IMR-90 (cell line): ENCODE results near the gene RHOT2. TPM values are rescaled to one million over a fixed set of nuclear protein-coding genes. Genes with fewer than 3 reads are reported as not detected.

Source experiments
- ATAC-seq: fragments of 200-7000 bp; cut with Tn5 transposase; 2 replicates; pipeline ENCODE4 v1.9.1; 2020; ENCODE audit warnings: low read depth, mild to moderate bottlenecking, moderate library complexity
- BruUV-seq: library from RNA; stranded (reverse); fragments of 400-500 nt; replicated peaks from 2 replicates; lab custom pipeline; 2021; lab: Mats Ljungman, UMichigan
- CTCF ChIA-PET: fragments of 300-600 bp; formaldehyde crosslinking; extraction: SDS; loops from one replicate; lab custom pipeline; 2021; ENCODE audit warnings: antibody characterized with exemption; lab: Yijun Ruan, JAX
- POLR2A ChIA-PET: fragments of 300-600 bp; sonication (Branson Sonifier 250); formaldehyde crosslinking; loops from one replicate; lab custom pipeline; 2022; ENCODE audit warnings: antibody characterized with exemption; ENCODE audit not compliant: unreplicated experiment; lab: Charles Lee
- DNase-seq: peaks from one replicate; pipeline ENCODE4 v3.0.0; 2013
- H2AFZ ChIP-seq: replicated peaks from 2 replicates; pipeline ENCODE3; 2013; ENCODE audit warnings: low read length, mild to moderate bottlenecking; ENCODE audit not compliant: poor library complexity
- H2AK5ac ChIP-seq: 2 replicates; pipeline ENCODE4 v1.6.1; 2013; ENCODE audit warnings: low read depth, low read length, inconsistent platforms
- H2AK9ac ChIP-seq: replicated peaks from 2 replicates; pipeline ENCODE3; 2013; ENCODE audit warnings: mild to moderate bottlenecking, low read depth, low read length, moderate library complexity; ENCODE audit not compliant: poor library complexity
- H2BK120ac ChIP-seq: 2 replicates; pipeline ENCODE4 v1.6.1; 2013; ENCODE audit warnings: low read depth, low read length, inconsistent platforms
- H2BK15ac ChIP-seq: 3 replicates; pipeline ENCODE4 v1.6.1; 2013; ENCODE audit warnings: low read depth, low read length, inconsistent platforms
- H2BK20ac ChIP-seq: 2 replicates; pipeline ENCODE4 v1.6.1; 2013; ENCODE audit warnings: low read depth, mild to moderate bottlenecking, inconsistent platforms, low read length, moderate library complexity
- H2BK5ac ChIP-seq: 2 replicates; pipeline ENCODE4 v1.6.1; 2013; ENCODE audit warnings: mild to moderate bottlenecking, low read depth, low read length, inconsistent platforms; ENCODE audit not compliant: poor library complexity, severe bottlenecking
- H3K14ac ChIP-seq: replicated peaks from 2 replicates; pipeline ENCODE4 v1.6.1; 2013; ENCODE audit warnings: low read depth, low read length, inconsistent platforms
- H3K18ac ChIP-seq: 2 replicates; pipeline ENCODE4 v1.6.1; 2013; ENCODE audit warnings: low read depth, low read length, control low read depth
- H3K23ac ChIP-seq: 2 replicates; pipeline ENCODE4 v1.6.1; 2013; ENCODE audit warnings: low read depth, low read length, inconsistent platforms
- H3K27ac ChIP-seq: 2 replicates; pipeline ENCODE4 v1.5.1; 2013; ENCODE audit warnings: mild to moderate bottlenecking, control low read depth, low read length; ENCODE audit not compliant: insufficient read depth
- H3K27me3 ChIP-seq: 2 replicates; pipeline ENCODE4 v1.6.1; 2013; ENCODE audit warnings: low read length; ENCODE audit not compliant: control insufficient read depth, insufficient read depth
- H3K36me3 ChIP-seq: 2 replicates; pipeline ENCODE4 v1.6.1; 2013; ENCODE audit warnings: low read length, mixed read lengths; ENCODE audit not compliant: control insufficient read depth, insufficient read depth
- H3K4ac ChIP-seq: 2 replicates; pipeline ENCODE4 v1.6.1; 2013; ENCODE audit warnings: low read depth, low read length, inconsistent platforms
- H3K4me1 ChIP-seq: 2 replicates; pipeline ENCODE4 v1.6.1; 2013; ENCODE audit warnings: low read length, mixed read lengths; ENCODE audit not compliant: control insufficient read depth, insufficient read depth
- H3K4me2 ChIP-seq: 2 replicates; pipeline ENCODE4 v1.6.1; 2013; ENCODE audit warnings: low read depth, mild to moderate bottlenecking, control low read depth, low read length, moderate library complexity
- H3K4me3 ChIP-seq: 2 replicates; pipeline ENCODE4 v1.5.1; 2013; ENCODE audit warnings: low read depth, mild to moderate bottlenecking, control low read depth, low read length, moderate library complexity; ENCODE audit not compliant: insufficient read depth
- H3K56ac ChIP-seq: 2 replicates; pipeline ENCODE4 v1.6.1; 2013; ENCODE audit warnings: low read length, inconsistent platforms; ENCODE audit not compliant: insufficient read depth; ENCODE audit errors: extremely low read depth
- H3K79me1 ChIP-seq, 2 experiments: 2 replicates each; pipeline ENCODE4 v1.6.1; 2013; ENCODE audit warnings: low read length in 2 of 2, inconsistent platforms in 1 of 2, low read depth in 1 of 2
- H3K9ac ChIP-seq: 2 replicates; pipeline ENCODE4 v1.6.1; 2013; ENCODE audit warnings: low read depth, low read length, control low read depth
- H3K9me1 ChIP-seq: 2 replicates; pipeline ENCODE4 v1.6.1; 2013; ENCODE audit warnings: low read length, inconsistent platforms; ENCODE audit not compliant: insufficient read depth
- H3K9me3 ChIP-seq: 2 replicates; pipeline ENCODE4 v1.6.1; 2013; ENCODE audit warnings: low read length; ENCODE audit not compliant: control insufficient read depth, insufficient read depth
- H4K20me1 ChIP-seq: 2 replicates; pipeline ENCODE4 v1.6.1; 2013; ENCODE audit warnings: low read length, inconsistent platforms; ENCODE audit not compliant: insufficient read depth
- H4K5ac ChIP-seq: 2 replicates; pipeline ENCODE4 v1.6.1; 2013; ENCODE audit warnings: mild to moderate bottlenecking, low read depth, low read length, control low read depth
- H4K8ac ChIP-seq, 2 experiments: 2 replicates each; pipeline ENCODE4 v1.6.1; 2013; ENCODE audit warnings: low read depth in 2 of 2, low read length in 2 of 2, control low read depth in 1 of 2, inconsistent platforms in 1 of 2
- H4K91ac ChIP-seq: 2 replicates; pipeline ENCODE4 v1.6.1; 2013; ENCODE audit warnings: low read depth, low read length, inconsistent platforms; ENCODE audit not compliant: insufficient read depth
- BHLHE40 ChIP-seq: fragments of 150-350 bp; IDR thresholded peaks from 2 replicates; pipeline ENCODE4 v1.6.1; 2016; ENCODE audit warnings: mild to moderate bottlenecking, low read depth, low read length
- CEBPB ChIP-seq: IDR thresholded peaks from 2 replicates; pipeline ENCODE4 v1.6.1; 2012; ENCODE audit warnings: low read depth, low read length, improper control_type of control experiment
- CHD1 ChIP-seq: IDR thresholded peaks from 2 replicates; pipeline ENCODE4 v1.6.1; 2012; ENCODE audit warnings: low read depth, low read length, improper control_type of control experiment
- CTCF ChIP-seq: conservative IDR thresholded peaks from 2 replicates; pipeline ENCODE4 v1.5.1; 2012; ENCODE audit warnings: mild to moderate bottlenecking, low read depth, low read length, improper control_type of control experiment
- ELK1 ChIP-seq: fragments of 150-350 bp; IDR thresholded peaks from 2 replicates; pipeline ENCODE4 v1.6.1; 2016; ENCODE audit warnings: low read depth, mild to moderate bottlenecking, low read length, moderate library complexity, borderline replicate concordance
- MAZ ChIP-seq: IDR thresholded peaks from 2 replicates; pipeline ENCODE4 v1.6.1; 2012; ENCODE audit warnings: low read depth, mild to moderate bottlenecking, low read length, improper control_type of control experiment, moderate library complexity, borderline replicate concordance
- MXI1 ChIP-seq: IDR thresholded peaks from 2 replicates; pipeline ENCODE4 v1.6.1; 2012; ENCODE audit warnings: low read depth, mild to moderate bottlenecking, low read length, moderate library complexity, borderline replicate concordance
- POLR2A ChIP-seq: IDR thresholded peaks from 2 replicates; pipeline ENCODE4 v1.6.1; 2012; ENCODE audit warnings: mild to moderate bottlenecking, low read depth, low read length
- RAD21 ChIP-seq: IDR thresholded peaks from 2 replicates; pipeline ENCODE4 v1.6.1; 2012; ENCODE audit warnings: low read length, improper control_type of control experiment
- RCOR1 ChIP-seq: IDR thresholded peaks from 2 replicates; pipeline ENCODE4 v1.6.1; 2012; ENCODE audit warnings: mild to moderate bottlenecking, low read length, improper control_type of control experiment; ENCODE audit not compliant: insufficient replicate concordance
- RFX5 ChIP-seq: IDR thresholded peaks from 2 replicates; pipeline ENCODE4 v1.8.0; 2012; ENCODE audit warnings: low read depth, mild to moderate bottlenecking, low read length, moderate library complexity
- SMC3 ChIP-seq: fragments of 150-350 bp; IDR thresholded peaks from 2 replicates; pipeline ENCODE4 v1.6.1; 2016; ENCODE audit warnings: low read depth, mild to moderate bottlenecking, antibody characterized with exemption, low read length, moderate library complexity
- USF2 ChIP-seq: fragments of 150-350 bp; IDR thresholded peaks from 2 replicates; pipeline ENCODE4 v1.6.1; 2017; ENCODE audit warnings: mild to moderate bottlenecking, antibody characterized with exemption, low read length, low read depth
- WGBS, 2 experiments: methylation state at CpG; one replicate each; pipeline versions ENCODE4 v1.1.5 to v1.1.7; 2013; ENCODE audit warnings: missing lambda C conversion rate in 2 of 2; ENCODE audit not compliant: insufficient read length in 1 of 2; ENCODE audit errors: extremely low coverage in 2 of 2; 5-methylcytosine and 5-hydroxymethylcytosine counted together
- dilution Hi-C: fragments of 300-500 bp; cut with HindIII; formaldehyde crosslinking; loops from one replicate; pipeline ENCODE4 v1.14.3; 2018; ENCODE audit warnings: low sequenced_read_pairs; ENCODE audit not compliant: unreplicated experiment
- in situ Hi-C: fragments of 300-500 bp; cut with MboI; formaldehyde crosslinking; loops from 3 replicates; pipeline ENCODE4 v1.14.3; 2019; ENCODE audit warnings: low sequenced_read_pairs, inconsistent platforms, mixed read lengths
- intact Hi-C: fragments of 100-400 bp; cut with micrococcal nuclease; formaldehyde crosslinking; loops from 2 replicates; pipeline ENCODE4 v1.10.0; 2022
- polyA plus RNA-seq, 3 experiments: library from polyadenylated mRNA; depleted of rRNA; stranded (reverse); fragments of >200 nt; gene quantifications; 2 replicates each; pipeline ENCODE4 v1.2.3, GENCODE V29; 2012; ENCODE audit warnings: low replicate concordance in 1 of 3
- total RNA-seq: library from RNA; depleted of rRNA; stranded (reverse); fragments of >200 nt; gene quantifications from 2 replicates; pipeline ENCODE4 v1.2.3, GENCODE V29; 2012

The RHOT2 gene
- total and polyA plus RNA-seq, 2 of the 4 experiments (the other 2 are of a cell fraction) = 20.3 to 181 TPM

GRCh38 chr16:711548-712320, 43.8 kb downstream of the RHOT2 start:
- dilution Hi-C loops = no loop called here
- Histone ChIP-seq H3K56ac (no peak overlapping the region), H4K8ac (no peak overlapping the region), H3K23ac (no peak overlapping the region), H3K27ac (no peak overlapping the region), H3K4ac (no peak overlapping the region), H3K18ac (no peak overlapping the region), H3K4me2 (no peak overlapping the region), H2AK9ac (no peak overlapping the region), H4K91ac (no peak overlapping the region), H4K20me1 (peaks cover 21% of the 10 kb centered on the region), H3K9me3 (no peaks in the 10 kb centered on the region), H3K4me1 (peaks cover 14% of the 10 kb centered on the region; the same call in 1 of the 2 replicates), H2BK20ac (no peak overlapping the region), H3K9me1 (no peaks in the 10 kb centered on the region), H2BK15ac (no peak overlapping the region; the same call in 2 of the 3 replicates), H3K4me3 (no peak overlapping the region), H2AK5ac (no peak overlapping the region), H3K36me3 (no peaks in the 10 kb centered on the region), H3K79me1 (peaks cover 0 to 10% of the 10 kb centered on the region in 2 experiments; a peak in 1 of 4 replicates), H2AFZ (peak overlapping the region; percentile 61), H2BK120ac (no peak overlapping the region), H3K14ac (no peak overlapping the region), H2BK5ac (no peak overlapping the region), H3K9ac (no peak overlapping the region), H4K5ac (no peak overlapping the region), H3K27me3 (peaks cover 14% of the 10 kb centered on the region)
- ATAC-seq = peak; percentile 48
- WGBS, 2 experiments = 31% methylated on average over 6 of the region's 25 CpGs; no CpG with 5 or more reads in 1 of the 2 experiments
- ChIA-PET POLR2A (no interaction called here), CTCF (interaction anchor here (0.7 to 1.3 kb wide), 3 partner anchors 72 to 75 kb away, joined by 3 to 6 read pairs (median 3); no protein-coding TSS in a partner anchor)
- no TSS peak for BruUV-seq
- DNase-seq = peak; percentile 50
- peak; percentile 87 for TF ChIP-seq SMC3
- no peak for TF ChIP-seq USF2
- TF ChIP-seq BHLHE40 = no peak
- TF ChIP-seq CHD1 = no peak
- peak; percentile 90 for TF ChIP-seq RAD21
- no peak for TF ChIP-seq RFX5
- no peak for TF ChIP-seq CEBPB
- TF ChIP-seq MAZ = peak; percentile 30; the same call in 1 of the 2 replicates
- no peak for TF ChIP-seq ELK1
- TF ChIP-seq POLR2A = no peak
- TF ChIP-seq CTCF = peak; percentile 90
- TF ChIP-seq MXI1 = no peak
- TF ChIP-seq RCOR1 = no peak
- in situ Hi-C loops = loop anchor here (5.0 to 25.0 kb wide), 2 partner anchors 76 to 351 kb away; partner anchors contain the start of genes CHTF18, RPUSD1 and SSTR5
- intact Hi-C loops = loop anchor here (2.0 to 5.0 kb wide), 3 partner anchors 77 to 343 kb away; partner anchors contain the start of genes CHTF18, RPUSD1 and SOX8
